ENCODE data around the gene LRRC9. TPM values are rescaled to one million over a fixed set of nuclear protein-coding genes. Genes with fewer than 3 reads are reported as not detected.
A peak's percentile ranks its signal among the peaks of the same experiment; 100 is the strongest.

Gene LRRC9
- polyA plus RNA-seq, 1 of the 3 experiments (the other 2 are of a cell fraction), result not detected

- CTCF ChIA-PET, result interaction anchor here (0.7 to 6.8 kb wide), 5 partner anchors 18 to 527 kb away, joined by 3 to 110 read pairs (median 3); no protein-coding TSS in a partner anchor
- no peak for DNase-seq
- POLR2A ChIA-PET, result no interaction called here
Observed at GRCh38 chr14:59961518-59962062, 41.6 kb downstream of the LRRC9 start.

DNA sequence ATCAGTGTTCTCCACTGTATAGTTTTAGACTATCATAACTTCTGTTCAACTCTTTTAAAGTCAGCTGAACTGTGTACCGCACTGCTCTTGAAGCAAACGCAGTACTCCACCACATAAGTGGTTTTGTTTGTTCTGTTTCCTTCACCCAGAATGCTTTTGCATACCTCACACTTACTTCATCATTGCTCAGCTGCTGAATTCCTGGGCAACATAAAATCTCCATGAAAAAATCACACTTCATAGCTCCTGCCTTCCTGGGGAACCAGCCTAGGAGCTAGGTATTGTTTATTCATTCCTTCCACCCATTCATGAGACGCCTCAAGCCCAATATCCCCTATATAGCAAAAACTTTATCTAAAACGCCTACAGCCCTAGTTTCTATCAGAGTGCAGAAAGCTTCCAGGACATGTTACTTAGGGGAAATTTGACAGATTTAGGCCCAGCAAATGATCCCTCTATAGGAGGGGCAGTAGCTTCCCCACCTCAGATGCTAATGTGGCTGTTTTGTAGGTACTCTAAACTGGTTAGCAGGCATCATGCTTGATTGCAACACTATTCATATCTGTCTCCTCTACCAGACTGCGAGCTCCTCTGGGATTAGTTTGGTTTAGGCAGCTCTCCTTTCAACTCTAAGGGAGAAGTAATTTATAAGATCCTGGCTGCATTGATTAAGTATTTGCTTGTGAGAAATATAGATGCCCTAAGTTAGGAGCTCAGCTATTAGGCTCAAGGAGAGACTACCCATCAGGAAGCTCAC is 44.5 kb downstream of the LRRC9 start:
- H3K36me3 ChIP-seq (replicated peaks in 1 of 2; ENCODE audit: control insufficient read depth in 1 of 2, insufficient read depth in 2 of 2, low read length in 1 of 2), result no peaks in the 10 kb centered on the region
- POLR2A ChIA-PET, result no interaction called here
- H3K4me2 ChIP-seq, result no peak overlapping the region
- H4K20me1 ChIP-seq (ENCODE audit: insufficient read depth), result no peaks in the 10 kb centered on the region
- 51% methylated on average over 5 of the region's 5 CpGs for WGBS (ENCODE audit: low lambda C conversion rate)
- no peak for TF ChIP-seq TEAD4 (IDR thresholded peaks at IDR 0.05; ENCODE audit: borderline replicate concordance, insufficient read depth)
- no peak for TF ChIP-seq FOSL2 (IDR thresholded peaks at IDR 0.05; ENCODE audit: borderline replicate concordance, low read depth)
- no peak for TF ChIP-seq ELF1 (IDR thresholded peaks at IDR 0.05)
- no peak for TF ChIP-seq MXI1 (IDR thresholded peaks at IDR 0.05; ENCODE audit: low read depth, low read length)
- TF ChIP-seq RAD21 (IDR thresholded peaks at IDR 0.05; ENCODE audit: low read length), result no peak
- no peak for TF ChIP-seq RCOR1 (IDR thresholded peaks at IDR 0.05; ENCODE audit: low read length)
- no peak for TF ChIP-seq TAF1 (IDR thresholded peaks at IDR 0.05; ENCODE audit: borderline replicate concordance, low read depth, low read length)
- TF ChIP-seq MEF2A (IDR thresholded peaks at IDR 0.05; ENCODE audit: borderline replicate concordance, low read depth), result no peak
- no peak for TF ChIP-seq NFIC (IDR thresholded peaks at IDR 0.05; ENCODE audit: borderline replicate concordance)
- no peak for TF ChIP-seq EZH2phosphoT487 (IDR thresholded peaks at IDR 0.05; ENCODE audit: borderline replicate concordance, low read depth)
- TF ChIP-seq USF1 (IDR thresholded peaks at IDR 0.05; ENCODE audit: borderline replicate concordance, low read depth), result no peak
- TF ChIP-seq SMC3 (IDR thresholded peaks at IDR 0.05; ENCODE audit: low read depth, low read length), result no peak
- TF ChIP-seq, protein P1, sequence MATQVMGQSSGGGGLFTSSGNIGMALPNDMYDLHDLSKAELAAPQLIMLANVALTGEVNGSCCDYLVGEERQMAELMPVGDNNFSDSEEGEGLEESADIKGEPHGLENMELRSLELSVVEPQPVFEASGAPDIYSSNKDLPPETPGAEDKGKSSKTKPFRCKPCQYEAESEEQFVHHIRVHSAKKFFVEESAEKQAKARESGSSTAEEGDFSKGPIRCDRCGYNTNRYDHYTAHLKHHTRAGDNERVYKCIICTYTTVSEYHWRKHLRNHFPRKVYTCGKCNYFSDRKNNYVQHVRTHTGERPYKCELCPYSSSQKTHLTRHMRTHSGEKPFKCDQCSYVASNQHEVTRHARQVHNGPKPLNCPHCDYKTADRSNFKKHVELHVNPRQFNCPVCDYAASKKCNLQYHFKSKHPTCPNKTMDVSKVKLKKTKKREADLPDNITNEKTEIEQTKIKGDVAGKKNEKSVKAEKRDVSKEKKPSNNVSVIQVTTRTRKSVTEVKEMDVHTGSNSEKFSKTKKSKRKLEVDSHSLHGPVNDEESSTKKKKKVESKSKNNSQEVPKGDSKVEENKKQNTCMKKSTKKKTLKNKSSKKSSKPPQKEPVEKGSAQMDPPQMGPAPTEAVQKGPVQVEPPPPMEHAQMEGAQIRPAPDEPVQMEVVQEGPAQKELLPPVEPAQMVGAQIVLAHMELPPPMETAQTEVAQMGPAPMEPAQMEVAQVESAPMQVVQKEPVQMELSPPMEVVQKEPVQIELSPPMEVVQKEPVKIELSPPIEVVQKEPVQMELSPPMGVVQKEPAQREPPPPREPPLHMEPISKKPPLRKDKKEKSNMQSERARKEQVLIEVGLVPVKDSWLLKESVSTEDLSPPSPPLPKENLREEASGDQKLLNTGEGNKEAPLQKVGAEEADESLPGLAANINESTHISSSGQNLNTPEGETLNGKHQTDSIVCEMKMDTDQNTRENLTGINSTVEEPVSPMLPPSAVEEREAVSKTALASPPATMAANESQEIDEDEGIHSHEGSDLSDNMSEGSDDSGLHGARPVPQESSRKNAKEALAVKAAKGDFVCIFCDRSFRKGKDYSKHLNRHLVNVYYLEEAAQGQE (IDR thresholded peaks at IDR 0.05; ENCODE audit: low read depth, low read length), result no peak
- TF ChIP-seq GATA2 (CRISPR knock-in tag; IDR thresholded peaks at IDR 0.05), result no peak
- TF ChIP-seq, protein P2, sequence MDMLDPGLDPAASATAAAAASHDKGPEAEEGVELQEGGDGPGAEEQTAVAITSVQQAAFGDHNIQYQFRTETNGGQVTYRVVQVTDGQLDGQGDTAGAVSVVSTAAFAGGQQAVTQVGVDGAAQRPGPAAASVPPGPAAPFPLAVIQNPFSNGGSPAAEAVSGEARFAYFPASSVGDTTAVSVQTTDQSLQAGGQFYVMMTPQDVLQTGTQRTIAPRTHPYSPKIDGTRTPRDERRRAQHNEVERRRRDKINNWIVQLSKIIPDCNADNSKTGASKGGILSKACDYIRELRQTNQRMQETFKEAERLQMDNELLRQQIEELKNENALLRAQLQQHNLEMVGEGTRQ (IDR thresholded peaks at IDR 0.05; ENCODE audit: borderline replicate concordance, low read depth, low read length), result no peak
- TF ChIP-seq GABPA (IDR thresholded peaks at IDR 0.05; ENCODE audit: low read depth), result no peak
- no peak for TF ChIP-seq POLR2AphosphoS5 (IDR thresholded peaks at IDR 0.05; ENCODE audit: low read depth, low read length)
- no peaks in the 10 kb centered on the region for H3K9me3 ChIP-seq
- no peaks in the 10 kb centered on the region for H3K79me2 ChIP-seq (ENCODE audit: insufficient read depth)
- no peaks in the 10 kb centered on the region for H3F3A ChIP-seq (replicated peaks; ENCODE audit: insufficient read depth)
- H2AFZ ChIP-seq (ENCODE audit: low read depth), result no peak overlapping the region
- H3K4me1 ChIP-seq (ENCODE audit: control insufficient read depth in 1 of 2, insufficient read depth in 2 of 2, low read depth in 1 of 2, low read length in 1 of 2), result no peaks in the 10 kb centered on the region
- H3K27ac ChIP-seq (ENCODE audit: low read depth in 2 of 2, low read length in 1 of 2), result no peak overlapping the region
- H3K4me3 ChIP-seq (ENCODE audit: low read depth in 2 of 2, low read length in 1 of 2), result peak overlapping the region; percentile 53 to 57; a peak in 2 of 4 replicates
- no peak overlapping the region for H3K9ac ChIP-seq
- CTCF ChIA-PET, result interaction anchor here (0.6 to 6.8 kb wide), 51 partner anchors 9 to 1099 kb away, joined by 3 to 110 read pairs (median 4); partner anchors contain the start of genes DHRS7 and LRRC9
- H3K9me2 ChIP-seq, result no peaks in the 10 kb centered on the region
- no peaks in the 10 kb centered on the region for H3K27me3 ChIP-seq (ENCODE audit: insufficient read depth)
- DNase-seq, result no peak

More at GRCh38 chr14:59961518-59962062, 41.6 kb downstream of the LRRC9 start:
- Histone ChIP-seq H3K9me3 (no peaks in the 10 kb centered on the region), H3K27me3 (ENCODE audit: insufficient read depth) (no peaks in the 10 kb centered on the region), H3F3A (replicated peaks; ENCODE audit: insufficient read depth) (no peaks in the 10 kb centered on the region), H3K4me1 (ENCODE audit: control insufficient read depth in 1 of 2, insufficient read depth in 2 of 2, low read depth in 1 of 2, low read length in 1 of 2) (no peaks in the 10 kb centered on the region), H3K9me2 (no peaks in the 10 kb centered on the region), H3K4me3 (ENCODE audit: low read depth in 2 of 2, low read length in 1 of 2) (no peak overlapping the region), H4K20me1 (ENCODE audit: insufficient read depth) (no peaks in the 10 kb centered on the region), H3K36me3 (replicated peaks in 1 of 2; ENCODE audit: control insufficient read depth in 1 of 2, insufficient read depth in 2 of 2, low read length in 1 of 2) (no peaks in the 10 kb centered on the region), H3K4me2 (no peak overlapping the region), H3K79me2 (ENCODE audit: insufficient read depth) (no peaks in the 10 kb centered on the region), H3K9ac (no peak overlapping the region), H2AFZ (ENCODE audit: low read depth) (no peak overlapping the region), H3K27ac (ENCODE audit: low read depth in 2 of 2, low read length in 1 of 2) (no peak overlapping the region)
- TF ChIP-seq RFX5 (IDR thresholded peaks at IDR 0.05; ENCODE audit: low read length), result no peak
- TF ChIP-seq GABPA (IDR thresholded peaks at IDR 0.05; ENCODE audit: low read depth), result no peak
- no peak for TF ChIP-seq EZH2phosphoT487 (IDR thresholded peaks at IDR 0.05; ENCODE audit: borderline replicate concordance, low read depth)
- 31% methylated on average over 1 of the region's 1 CpG for WGBS (ENCODE audit: low lambda C conversion rate)

Data from SK-N-SH (cell line).